GM12892 (cell line): ENCODE data around the gene CERS4.

Experiments used
- POLR2A ChIP-seq: IDR thresholded peaks from 2 replicates; pipeline ENCODE4 v1.6.1; 2011; ENCODE audit warnings: low read depth, low read length, control low read depth
- POLR2AphosphoS5 ChIP-seq: IDR thresholded peaks from 2 replicates; pipeline ENCODE4 v1.6.1; 2011; ENCODE audit warnings: low read depth, low read length, control low read depth
- TAF1 ChIP-seq: IDR thresholded peaks from 2 replicates; pipeline ENCODE4 v1.6.1; 2011; ENCODE audit warnings: low read depth, mild to moderate bottlenecking, control low read depth, low read length, borderline replicate concordance

DNA sequence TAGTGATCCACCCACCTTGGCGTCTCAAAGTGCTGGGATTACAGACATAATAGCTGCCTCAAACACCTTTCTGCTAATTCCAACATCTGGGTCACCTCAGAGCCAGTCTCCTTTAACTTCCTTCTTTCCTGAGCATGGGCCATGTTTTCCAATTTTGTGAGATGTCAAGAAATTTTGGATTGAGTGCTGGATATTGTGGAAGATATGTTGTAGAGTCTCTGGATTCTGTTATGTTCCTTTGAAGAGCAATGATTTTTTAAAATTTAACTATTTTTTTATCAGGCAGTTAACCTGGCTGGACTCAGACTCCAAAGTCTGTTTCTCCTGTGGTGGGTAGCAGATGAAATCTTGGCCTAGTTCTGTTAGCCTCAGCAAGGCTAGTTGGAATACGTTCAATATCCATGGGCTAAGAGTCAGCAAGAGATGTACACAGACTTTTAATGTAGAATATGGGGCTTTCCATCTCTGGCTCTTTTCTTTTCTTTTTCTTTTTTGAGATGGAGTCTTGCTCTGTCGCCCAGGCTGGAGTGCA, 22.0 kb downstream of the CERS4 start:
- no peak for TF ChIP-seq POLR2AphosphoS5
- TF ChIP-seq POLR2A = no peak
- no peak for TF ChIP-seq TAF1
